Measurements from ENCODE around the gene ICA1.
A peak's percentile ranks its signal among the peaks of the same experiment; 100 is the strongest.
"Not testable (repeated sequence)": the region's sequence is repeated elsewhere in the genome, so short reads cannot be mapped to it uniquely, and the experiment has no call there.

Gene ICA1

DNA sequence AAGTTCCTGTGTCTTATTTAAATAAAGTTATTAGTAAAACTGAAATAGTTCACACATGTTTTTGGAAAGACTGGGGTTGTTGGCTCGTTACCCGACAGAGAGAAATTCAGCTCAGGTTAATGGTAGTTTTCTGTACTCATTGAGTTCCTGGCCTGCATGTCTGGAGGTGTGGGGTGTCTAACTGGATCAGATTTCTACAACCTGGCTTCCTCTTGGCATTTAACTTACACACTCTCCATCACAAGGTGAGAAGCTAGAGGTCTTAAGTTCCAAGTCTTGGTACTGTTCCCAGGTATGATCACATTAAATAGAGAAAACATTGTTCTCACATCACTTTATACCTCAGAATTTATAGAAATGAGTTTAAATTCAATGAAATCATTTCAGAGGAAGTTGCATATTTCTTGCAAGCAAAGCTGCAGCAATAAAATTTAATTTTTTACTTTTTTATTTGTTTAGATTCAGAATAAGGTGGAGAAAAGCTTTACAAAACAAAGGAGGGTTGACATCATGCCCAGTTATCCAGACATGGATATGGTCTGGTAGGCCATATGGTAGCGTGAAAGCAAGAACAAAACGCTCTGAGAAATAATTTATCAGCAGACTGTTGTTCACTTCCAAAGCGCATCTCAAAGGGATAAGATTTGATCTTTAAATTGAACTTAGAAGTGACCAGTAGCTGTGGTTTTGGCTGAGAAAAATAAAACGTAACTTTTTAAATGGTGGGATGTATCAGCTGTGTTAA, 172.8 kb downstream of the ICA1 start:
- DNase-seq = no peak

DNA sequence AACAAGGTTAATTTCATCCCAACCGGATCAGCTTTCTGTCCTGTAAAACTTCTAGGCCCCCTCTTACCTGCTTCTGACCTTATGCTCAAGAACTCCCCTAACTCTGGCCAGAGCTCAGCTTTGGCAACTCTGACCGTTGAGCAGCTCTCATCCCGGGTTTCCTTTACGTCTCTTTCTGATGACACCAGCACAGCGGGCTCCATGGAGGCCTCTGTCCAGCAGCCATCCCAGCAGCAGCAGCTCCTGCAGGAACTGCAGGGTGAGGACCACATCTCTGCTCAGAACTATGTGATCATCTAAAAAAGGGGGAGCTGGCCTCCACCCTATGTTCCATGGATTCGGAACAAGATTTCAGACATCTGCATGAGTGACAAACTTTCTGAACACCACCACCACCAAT, 175.7 kb downstream of the ICA1 start:
- no peak for DNase-seq

DNA sequence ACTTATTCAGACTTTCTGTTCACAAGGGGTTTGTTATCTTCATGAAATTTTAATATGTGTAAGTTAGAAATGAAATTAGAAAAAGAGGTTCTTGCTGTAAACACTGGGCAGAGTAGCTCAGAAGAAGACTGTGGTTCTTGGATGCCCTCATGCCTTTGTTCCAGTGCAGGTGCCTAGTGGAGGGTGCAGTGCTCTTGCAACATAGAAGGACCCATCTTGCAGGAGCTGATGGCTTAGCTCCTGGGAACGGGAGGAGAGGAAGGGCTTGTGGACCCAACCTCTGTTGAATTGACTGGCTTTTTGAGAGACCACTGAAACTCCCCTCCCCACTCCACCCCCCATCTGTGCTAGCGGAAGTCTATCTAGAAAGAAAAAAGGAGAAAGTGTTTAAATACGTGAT, 176.5 kb downstream of the ICA1 start:
- no peak for DNase-seq

DNA sequence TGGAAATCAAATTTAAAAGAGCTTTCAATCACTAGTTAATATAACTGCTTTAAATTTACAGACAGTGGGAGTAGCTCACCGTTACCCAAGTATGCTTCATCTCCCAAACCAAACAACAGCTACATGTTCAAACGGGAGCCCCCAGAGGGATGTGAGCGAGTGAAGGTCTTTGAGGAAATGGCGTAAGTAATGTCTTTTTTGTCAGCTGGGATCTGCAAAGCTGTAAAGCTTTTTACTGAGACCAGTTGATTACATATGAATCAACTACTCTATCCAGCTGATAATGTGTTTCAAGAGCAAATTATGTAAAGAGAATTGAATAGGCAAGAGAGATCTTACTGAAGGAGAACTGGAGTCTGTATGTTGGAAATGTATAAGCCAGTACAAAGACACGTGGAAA, 177.1 kb downstream of the ICA1 start:
- peak in 2 of 3 experiments; percentile 9 to 42 for DNase-seq

DNA sequence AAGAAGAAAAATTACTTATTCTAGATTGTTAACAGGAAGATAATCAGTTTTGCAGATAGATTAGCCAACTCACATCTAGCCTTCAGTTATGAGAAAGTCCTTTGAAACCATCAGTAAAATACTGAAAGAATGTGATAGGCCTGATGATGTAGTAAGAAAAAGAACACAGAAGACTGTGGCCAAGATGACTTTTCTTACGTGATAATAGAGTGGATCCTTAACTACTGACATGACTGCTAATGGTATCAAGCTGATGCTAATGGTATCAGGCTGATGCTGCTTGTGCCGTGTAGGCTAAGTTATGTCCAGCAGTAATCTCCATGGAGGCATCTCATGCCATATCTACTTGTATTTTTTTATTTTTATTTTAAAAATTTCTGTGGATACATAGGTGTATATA, 179.2 kb downstream of the ICA1 start:
- DNase-seq = no peak

DNA sequence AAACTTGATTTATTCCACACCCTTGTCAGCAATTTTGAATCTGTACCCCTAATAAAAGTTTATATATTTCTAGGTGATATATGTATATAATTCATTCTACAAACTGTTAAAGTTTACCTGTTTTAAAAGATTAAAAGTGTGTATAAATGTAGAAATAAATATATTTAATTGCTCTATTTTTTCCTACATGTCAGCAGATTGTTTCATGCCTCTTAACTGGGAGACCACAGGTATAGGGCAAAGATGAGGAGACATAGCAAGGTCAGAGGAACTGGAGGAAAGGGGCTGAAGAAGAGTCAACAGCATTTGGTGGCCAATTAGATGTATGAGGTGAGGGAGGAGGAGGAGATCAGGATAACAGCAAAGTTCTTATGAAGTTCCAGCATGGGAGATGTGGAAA, 183.5 kb downstream of the ICA1 start:
- no peak for DNase-seq

DNA sequence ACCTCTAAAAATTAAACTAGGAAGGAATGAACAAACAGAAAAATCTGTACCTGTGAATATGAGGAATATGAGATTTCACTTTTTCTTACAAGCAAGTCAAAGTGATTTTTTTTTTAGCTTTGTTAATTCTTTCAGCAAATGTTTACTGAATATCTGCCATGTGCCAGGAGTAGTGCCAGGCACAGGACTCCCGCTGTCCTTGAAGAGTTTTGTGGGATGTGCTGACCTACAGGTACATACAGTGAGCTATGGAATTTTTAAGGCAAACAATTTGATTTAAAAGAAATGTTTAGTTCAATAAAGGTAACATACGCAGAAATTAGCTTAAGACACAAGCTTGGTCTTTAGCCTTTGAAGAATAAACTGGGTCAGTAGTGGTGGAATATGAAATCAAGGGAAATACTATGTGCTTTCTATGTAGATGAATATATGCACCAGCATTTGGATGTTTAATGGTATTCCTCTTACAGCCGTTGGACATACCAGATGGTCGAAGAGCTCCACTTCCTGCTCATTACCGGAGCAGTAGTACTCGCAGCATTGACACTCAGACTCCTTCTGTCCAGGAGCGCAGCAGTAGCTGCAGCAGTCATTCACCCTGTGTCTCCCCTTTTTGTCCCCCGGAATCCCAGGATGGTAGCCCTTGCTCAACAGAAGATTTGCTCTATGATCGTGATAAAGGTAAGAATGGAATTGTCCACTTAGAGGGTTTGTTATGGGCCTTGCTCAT, 191.4 kb downstream of the ICA1 start:
- DNase-seq = no peak

DNA sequence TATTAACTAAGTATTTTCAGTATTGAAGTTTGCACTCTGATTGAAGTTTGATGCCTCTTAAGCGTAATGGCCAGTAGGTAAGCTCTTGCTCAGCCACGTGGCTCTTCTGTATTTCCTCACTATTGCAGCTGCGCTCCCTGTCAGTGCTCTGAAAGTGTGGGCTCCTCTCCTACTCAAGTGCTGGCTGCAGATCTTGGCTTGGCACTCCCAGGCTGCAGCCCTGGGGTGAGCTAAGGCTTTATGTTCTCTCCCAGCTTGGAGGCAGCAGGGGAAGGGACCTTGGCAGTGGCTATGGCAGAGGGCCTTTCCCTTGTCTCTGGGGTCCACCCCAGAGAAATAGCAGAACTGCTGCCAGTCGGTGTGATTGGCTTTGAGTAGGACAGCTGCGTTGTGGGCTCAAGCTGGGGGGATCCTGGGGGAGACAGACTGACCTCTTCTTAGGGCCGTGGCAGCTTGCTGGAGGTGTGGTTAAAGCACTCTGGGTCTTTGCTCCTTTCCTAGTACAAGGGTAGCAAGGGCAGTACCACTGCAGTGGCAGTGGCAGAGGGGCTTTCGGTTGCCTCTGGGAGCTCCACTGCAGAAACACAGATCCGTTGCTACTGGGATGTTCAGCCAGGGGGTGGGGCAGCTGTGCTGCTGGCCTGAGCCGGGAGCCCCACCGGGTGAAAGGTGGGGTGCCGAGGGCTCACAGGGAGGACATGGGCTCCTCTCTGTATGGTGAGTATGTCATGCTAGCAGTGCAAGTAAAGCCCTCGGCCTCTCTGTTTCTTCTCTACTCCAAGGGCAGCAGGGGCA, 192.9 kb downstream of the ICA1 start:
- DNase-seq = no peak

DNA sequence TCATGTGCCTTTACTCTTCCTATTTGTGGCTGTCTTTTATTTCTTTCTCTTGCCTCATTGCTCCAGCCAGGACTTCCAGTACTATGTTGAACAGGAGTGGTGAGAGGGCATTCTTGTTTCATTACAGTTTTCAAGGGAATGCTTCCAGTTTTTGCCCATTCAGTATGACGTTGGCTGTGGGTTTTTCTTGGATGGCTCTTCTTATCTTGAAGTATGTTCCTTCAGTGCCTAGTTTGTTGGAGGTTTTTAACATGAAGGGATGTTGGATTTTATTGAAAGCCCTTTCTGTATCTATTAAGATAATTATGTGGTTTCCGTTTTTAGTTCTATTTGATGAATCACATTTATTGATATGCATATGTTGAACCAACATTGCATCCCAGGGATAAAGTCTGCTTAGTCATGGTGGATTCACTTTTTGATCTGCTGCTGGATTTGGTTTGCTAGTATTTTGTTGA, 196.6 kb downstream of the ICA1 start:
- DNase-seq = no peak

DNA sequence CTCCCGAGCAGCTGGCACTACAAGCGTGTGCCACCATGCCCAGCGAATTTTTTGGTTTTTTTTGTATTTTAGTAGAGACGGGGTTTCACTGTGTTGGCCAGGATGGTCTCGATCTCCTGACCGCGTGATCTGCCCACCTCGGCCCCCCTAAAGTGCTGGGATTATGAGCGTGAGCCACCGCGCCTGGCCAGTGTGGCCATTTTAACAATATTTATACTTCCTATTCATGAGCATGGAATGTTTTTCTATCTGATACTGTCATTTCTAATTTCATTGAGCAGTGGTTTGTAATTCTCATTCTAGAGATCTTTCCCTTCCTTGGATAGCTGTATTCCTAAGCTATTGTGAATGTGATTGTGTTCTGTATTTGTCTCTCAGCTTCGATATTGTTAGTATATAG, 197.1 kb downstream of the ICA1 start:
- DNase-seq = no peak

DNA sequence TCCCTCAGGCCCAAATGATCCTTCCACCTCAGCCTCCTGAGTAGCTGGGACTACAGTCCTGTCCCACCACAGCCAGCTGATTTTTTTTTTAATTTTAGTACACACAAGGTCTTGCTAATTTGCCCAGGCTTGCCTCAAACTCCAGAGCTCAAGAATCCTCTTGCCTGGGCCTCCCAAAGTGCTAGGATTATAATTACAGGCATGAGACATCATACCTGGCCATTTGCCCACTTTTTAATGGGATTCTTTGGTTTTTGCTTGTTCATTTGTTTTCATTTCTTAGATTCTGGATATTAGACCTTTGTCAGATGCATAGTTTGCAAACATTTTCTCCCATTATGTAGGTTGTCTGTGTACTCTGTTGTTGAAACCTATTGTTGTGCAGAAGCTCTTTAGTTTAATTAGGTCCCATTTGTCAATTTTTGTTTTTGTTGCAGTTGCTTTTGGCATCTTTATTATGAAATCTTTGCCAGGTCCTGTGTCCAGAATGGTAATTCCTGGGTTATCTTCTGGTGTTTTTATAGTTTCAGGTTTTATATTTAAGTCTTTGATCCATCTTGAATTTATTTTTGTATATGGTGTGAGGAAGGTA, 198.2 kb downstream of the ICA1 start:
- peak in 1 of 3 experiments; percentile 38 for DNase-seq

DNA sequence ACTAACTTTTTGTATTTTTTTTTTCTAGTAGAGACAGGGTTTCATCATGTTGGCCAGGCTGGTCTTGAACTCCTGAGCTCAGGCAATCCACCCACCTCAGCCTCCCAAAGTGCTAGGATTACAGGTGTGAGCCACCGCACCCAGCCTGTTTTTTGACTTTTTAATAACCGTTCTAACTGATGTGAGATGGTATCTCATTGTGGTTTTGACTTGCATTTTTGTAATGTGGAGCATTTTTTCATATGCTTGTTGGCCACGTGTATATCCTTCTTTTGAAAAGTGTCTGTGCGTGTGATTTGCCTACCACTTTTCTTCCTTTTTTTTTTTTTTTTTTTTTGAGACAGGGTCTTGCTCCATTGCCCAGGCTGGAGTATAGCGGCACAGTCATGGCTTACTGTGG, 198.7 kb downstream of the ICA1 start:
- DNase-seq = not testable (repeated sequence)

Data from NCI-H1417 (cell line).